HepG2 (cell line): ENCODE results near the gene SAA2. TPM values are rescaled to one million over a fixed set of nuclear protein-coding genes. Genes with fewer than 3 reads are reported as not detected.

Source experiments
- ATAC-seq: fragments of 200-7000 bp; cut with Tn5 transposase; 3 replicates; pipeline ENCODE4 v1.9.1; 2020; ENCODE audit warnings: mild to moderate bottlenecking, moderate library complexity
- BruUV-seq: library from RNA; stranded (reverse); fragments of 400-500 nt; replicated peaks from 2 replicates; lab custom pipeline; 2021; lab: Mats Ljungman, UMichigan
- CTCF ChIA-PET: fragments of 300-600 bp; formaldehyde crosslinking; extraction: SDS; loops from one replicate; lab custom pipeline; 2021; ENCODE audit warnings: low total read pairs, inconsistent platforms, low intra/inter-chr PET ratio; lab: Yijun Ruan, JAX
- POLR2A ChIA-PET: fragments of 350-600 bp; sonication (Branson Sonifier 250); formaldehyde crosslinking; loops from one replicate; lab custom pipeline; 2020; ENCODE audit warnings: antibody characterized with exemption, inconsistent platforms; lab: Yijun Ruan, JAX
- DNase-seq: peaks from one replicate; pipeline ENCODE4 v3.0.0-alpha.2; 2015; ENCODE audit warnings: low spot score
- FAIRE-seq: peaks from 3 replicates; lab custom pipeline; 2011; peaks lifted over from hg19 to GRCh38; lab: Jason Lieb, UNC
- H2AFZ ChIP-seq: one replicate; pipeline ENCODE4 v1.6.1; 2011; ENCODE audit warnings: low read length, inconsistent platforms
- H3K27ac ChIP-seq: fragments of 300-600 bp; 3 replicates; pipeline ENCODE4 v1.8.0; 2011; ENCODE audit warnings: mixed run types, mild to moderate bottlenecking, mixed read lengths, low read length, inconsistent platforms; ENCODE audit not compliant: insufficient read depth; ENCODE audit errors: extremely low read length
- H3K27me3 ChIP-seq, 2 experiments: fragments of 200-600 bp in 1 of 2; 2 replicates in 1 of 2; 3 replicates in 1 of 2; pipeline versions ENCODE4 v1.6.0 to v1.8.0; 2011; ENCODE audit warnings: low read length in 2 of 2, mild to moderate bottlenecking in 2 of 2, moderate library complexity in 2 of 2, inconsistent platforms in 1 of 2; ENCODE audit not compliant: insufficient read depth in 2 of 2, control insufficient read depth in 1 of 2
- H3K36me3 ChIP-seq, 2 experiments: fragments of 200-600 bp in 1 of 2; replicated peaks in 1 of 2; 2 replicates in 1 of 2; 3 replicates in 1 of 2; pipeline versions ENCODE4 v1.5.1 to v1.8.0; 2011; ENCODE audit warnings: low read length in 2 of 2, inconsistent platforms in 1 of 2; ENCODE audit not compliant: insufficient read depth in 2 of 2, control insufficient read depth in 1 of 2
- H3K4me1 ChIP-seq: 2 replicates; pipeline ENCODE4 v1.5.1; 2012; ENCODE audit warnings: low read length, inconsistent platforms; ENCODE audit not compliant: insufficient read depth
- H3K4me2 ChIP-seq: 2 replicates; pipeline ENCODE4 v1.6.0; 2011; ENCODE audit warnings: low read depth, low read length, inconsistent platforms
- H3K4me3 ChIP-seq, 3 experiments: fragments of 200-600 bp in 1 of 3; sonication (generic), shearing (Covaris generic) in 1 of 3; replicated peaks in 1 of 3; 2 replicates each; pipeline ENCODE4 v1.5.1; 2011 to 2016; ENCODE audit warnings: low read length in 3 of 3, inconsistent platforms in 2 of 3, low read depth in 2 of 3, mild to moderate bottlenecking in 2 of 3, control low read depth in 1 of 3, mixed read lengths in 1 of 3; ENCODE audit not compliant: insufficient read depth in 1 of 3
- H3K79me2 ChIP-seq: one replicate; pipeline ENCODE4 v1.6.1; 2011; ENCODE audit warnings: low read length, inconsistent platforms; ENCODE audit not compliant: insufficient read depth
- H3K9ac ChIP-seq: 2 replicates; pipeline ENCODE4 v1.6.0; 2011; ENCODE audit warnings: mild to moderate bottlenecking, low read depth, low read length, inconsistent platforms; ENCODE audit not compliant: insufficient read depth
- H3K9me3 ChIP-seq: 2 replicates; pipeline ENCODE4 v1.5.1; 2012; ENCODE audit warnings: mild to moderate bottlenecking, low read length
- H4K20me1 ChIP-seq: 2 replicates; pipeline ENCODE4 v1.6.0; 2011; ENCODE audit warnings: inconsistent platforms, mild to moderate bottlenecking, low read length, moderate library complexity; ENCODE audit not compliant: insufficient read depth
- ARNTL ChIP-seq: sonication (generic); formaldehyde crosslinking; IDR thresholded peaks from 2 replicates; pipeline ENCODE4 v1.4.0; 2020; ENCODE audit warnings: mild to moderate bottlenecking, missing genetic modification reagents
- EP300 ChIP-seq, 3 experiments: sonication (generic) in 1 of 3; formaldehyde crosslinking in 1 of 3; IDR thresholded peaks; 2 replicates each; pipeline versions ENCODE4 v1.5.1 to v1.6.1; 2011 to 2020; ENCODE audit warnings: low read depth in 2 of 3, low read length in 2 of 3, borderline replicate concordance in 1 of 3, improper control_type of control experiment in 1 of 3, mild to moderate bottlenecking in 1 of 3, missing genetic modification reagents in 1 of 3, moderate library complexity in 1 of 3
- KDM1A ChIP-seq: IDR thresholded peaks from 2 replicates; pipeline ENCODE4 v1.6.1; 2016; ENCODE audit warnings: missing compliant biosample characterization
- KLF9 ChIP-seq: IDR thresholded peaks from 2 replicates; pipeline ENCODE4 v1.6.1; 2016; ENCODE audit warnings: low read depth
- TGIF2 ChIP-seq: IDR thresholded peaks from 2 replicates; pipeline ENCODE4 v1.6.1; 2016; ENCODE audit warnings: control low read depth, missing compliant biosample characterization
- in situ Hi-C: cut with HindIII; loops from 2 replicates; pipeline ENCODE4 v1.10.0; 2017; ENCODE audit warnings: low pct_unique_long_range_greater_than_20kb; ENCODE audit not compliant: extremely low pct_ligation_motif_present
- intact Hi-C: fragments of 100-400 bp; cut with micrococcal nuclease; formaldehyde crosslinking; loops from one replicate; pipeline ENCODE4 v1.10.0; 2022; ENCODE audit not compliant: unreplicated experiment
- polyA plus RNA-seq, 8 experiments: library from polyadenylated mRNA; depleted of rRNA in 3 of 8; stranded (reverse) in 7 of 8; unstranded in 1 of 8; fragments of >200 nt; fragmentation: Illumina TruSeq in 4 of 8; extraction: Trizol in 4 of 8; gene quantifications; 2 replicates each; pipeline versions ENCODE4 v1.2.1 to v1.2.3, GENCODE V29; 2011 to 2016; ENCODE audit warnings: low read depth in 4 of 8, missing spikeins in 1 of 8, mixed read lengths in 1 of 8; ENCODE audit not compliant: insufficient read depth in 1 of 8
- total RNA-seq, 5 experiments: library from RNA; depleted of rRNA; stranded (reverse); fragments of >200 nt; fragmentation: Illumina TruSeq; extraction: Trizol; gene quantifications; 2 replicates each; pipeline ENCODE4 v1.2.3, GENCODE V29; 2016; ENCODE audit warnings: low read depth in 1 of 5
- TF ChIP-seq, protein P1 (sequence below): IDR thresholded peaks from 2 replicates; pipeline ENCODE4 v1.4.0; 2020; ENCODE audit warnings: mild to moderate bottlenecking, missing genetic modification reagents
- TF ChIP-seq, protein P2 (sequence below): sonication (generic); formaldehyde crosslinking; IDR thresholded peaks from 2 replicates; pipeline ENCODE4 v1.8.1; 2023; ENCODE audit warnings: missing genetic modification reagents, inconsistent platforms, borderline replicate concordance
- TF ChIP-seq, protein P3 (sequence below): IDR thresholded peaks from 2 replicates; pipeline ENCODE4 v1.6.1; 2016; ENCODE audit warnings: missing genetic modification reagents, missing compliant biosample characterization
- TF ChIP-seq, protein P4 (sequence below): sonication (generic); formaldehyde crosslinking; conservative IDR thresholded peaks from 2 replicates; pipeline ENCODE4 v1.4.0; 2020; ENCODE audit warnings: missing genetic modification reagents

The SAA2 gene
- total and polyA plus RNA-seq, 2 of the 13 experiments (the other 11 are each of a cell fraction or from before 2014, with no cell fraction given): 0.27 TPM; not detected in 1

DNA sequence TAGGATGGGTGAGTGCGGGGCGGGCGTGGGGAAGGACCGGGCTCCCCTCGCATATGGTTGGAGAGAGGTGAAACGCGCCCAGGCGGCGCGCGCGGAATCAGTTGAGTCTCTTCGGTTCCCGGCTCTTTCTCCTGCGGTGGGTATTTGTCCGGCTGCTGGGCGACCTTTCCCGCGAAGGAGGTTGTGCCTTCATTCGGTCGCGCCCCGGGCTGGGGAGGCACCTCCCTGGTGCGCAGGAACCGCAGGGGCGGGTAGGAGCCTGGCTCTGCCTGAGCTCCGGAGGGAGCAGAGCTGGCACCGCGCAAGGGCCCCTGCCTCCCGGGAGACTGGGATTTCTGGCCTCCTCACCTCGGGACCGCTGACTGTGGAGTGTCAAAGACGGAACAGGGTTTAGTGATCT is 39.4 kb downstream of the SAA2 start (continued):
- TF ChIP-seq, protein P1, sequence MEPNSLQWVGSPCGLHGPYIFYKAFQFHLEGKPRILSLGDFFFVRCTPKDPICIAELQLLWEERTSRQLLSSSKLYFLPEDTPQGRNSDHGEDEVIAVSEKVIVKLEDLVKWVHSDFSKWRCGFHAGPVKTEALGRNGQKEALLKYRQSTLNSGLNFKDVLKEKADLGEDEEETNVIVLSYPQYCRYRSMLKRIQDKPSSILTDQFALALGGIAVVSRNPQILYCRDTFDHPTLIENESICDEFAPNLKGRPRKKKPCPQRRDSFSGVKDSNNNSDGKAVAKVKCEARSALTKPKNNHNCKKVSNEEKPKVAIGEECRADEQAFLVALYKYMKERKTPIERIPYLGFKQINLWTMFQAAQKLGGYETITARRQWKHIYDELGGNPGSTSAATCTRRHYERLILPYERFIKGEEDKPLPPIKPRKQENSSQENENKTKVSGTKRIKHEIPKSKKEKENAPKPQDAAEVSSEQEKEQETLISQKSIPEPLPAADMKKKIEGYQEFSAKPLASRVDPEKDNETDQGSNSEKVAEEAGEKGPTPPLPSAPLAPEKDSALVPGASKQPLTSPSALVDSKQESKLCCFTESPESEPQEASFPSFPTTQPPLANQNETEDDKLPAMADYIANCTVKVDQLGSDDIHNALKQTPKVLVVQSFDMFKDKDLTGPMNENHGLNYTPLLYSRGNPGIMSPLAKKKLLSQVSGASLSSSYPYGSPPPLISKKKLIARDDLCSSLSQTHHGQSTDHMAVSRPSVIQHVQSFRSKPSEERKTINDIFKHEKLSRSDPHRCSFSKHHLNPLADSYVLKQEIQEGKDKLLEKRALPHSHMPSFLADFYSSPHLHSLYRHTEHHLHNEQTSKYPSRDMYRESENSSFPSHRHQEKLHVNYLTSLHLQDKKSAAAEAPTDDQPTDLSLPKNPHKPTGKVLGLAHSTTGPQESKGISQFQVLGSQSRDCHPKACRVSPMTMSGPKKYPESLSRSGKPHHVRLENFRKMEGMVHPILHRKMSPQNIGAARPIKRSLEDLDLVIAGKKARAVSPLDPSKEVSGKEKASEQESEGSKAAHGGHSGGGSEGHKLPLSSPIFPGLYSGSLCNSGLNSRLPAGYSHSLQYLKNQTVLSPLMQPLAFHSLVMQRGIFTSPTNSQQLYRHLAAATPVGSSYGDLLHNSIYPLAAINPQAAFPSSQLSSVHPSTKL (CRISPR knock-in tag): no peak
- no peak for TF ChIP-seq KLF9 (CRISPR knock-in tag)

DNA sequence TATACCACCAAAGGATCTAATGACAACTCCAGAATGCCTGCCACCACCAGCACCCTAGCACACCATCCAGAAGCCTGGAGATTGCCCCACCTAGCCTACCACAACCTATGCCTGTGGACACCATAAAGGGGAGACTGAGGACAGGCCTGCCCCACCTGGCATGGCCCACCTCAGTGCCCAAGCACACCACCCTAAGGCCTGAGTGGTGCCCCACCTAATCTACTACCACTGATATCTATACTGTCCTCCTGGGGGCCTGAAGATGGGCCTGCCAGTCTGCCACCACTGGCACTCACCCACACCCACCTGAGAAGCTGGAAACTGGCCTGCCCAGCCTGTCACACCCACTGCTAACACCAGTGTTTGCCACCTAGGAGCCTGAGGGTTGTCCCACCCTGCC is 43.7 kb downstream of the SAA2 start:
- no TSS peak for BruUV-seq
- intact Hi-C loops: no loop called here
- no peak for FAIRE-seq
- TF ChIP-seq TGIF2 (no peak), ARNTL (CRISPR knock-in tag) (no peak), EP300 (IDR thresholded peaks at IDR 0.05; ENCODE audit: low read depth in 2 of 2, low read length in 2 of 2) (no peak), EP300 (CRISPR knock-in tag; IDR thresholded peaks at IDR 0.05; ENCODE audit: borderline replicate concordance) (no peak), KDM1A (CRISPR knock-in tag) (no peak)
- TF ChIP-seq, protein P2, sequence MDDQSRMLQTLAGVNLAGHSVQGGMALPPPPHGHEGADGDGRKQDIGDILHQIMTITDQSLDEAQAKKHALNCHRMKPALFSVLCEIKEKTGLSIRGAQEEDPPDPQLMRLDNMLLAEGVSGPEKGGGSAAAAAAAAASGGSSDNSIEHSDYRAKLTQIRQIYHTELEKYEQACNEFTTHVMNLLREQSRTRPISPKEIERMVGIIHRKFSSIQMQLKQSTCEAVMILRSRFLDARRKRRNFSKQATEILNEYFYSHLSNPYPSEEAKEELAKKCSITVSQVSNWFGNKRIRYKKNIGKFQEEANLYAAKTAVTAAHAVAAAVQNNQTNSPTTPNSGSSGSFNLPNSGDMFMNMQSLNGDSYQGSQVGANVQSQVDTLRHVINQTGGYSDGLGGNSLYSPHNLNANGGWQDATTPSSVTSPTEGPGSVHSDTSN (CRISPR knock-in tag): no peak
- TF ChIP-seq, protein P3, sequence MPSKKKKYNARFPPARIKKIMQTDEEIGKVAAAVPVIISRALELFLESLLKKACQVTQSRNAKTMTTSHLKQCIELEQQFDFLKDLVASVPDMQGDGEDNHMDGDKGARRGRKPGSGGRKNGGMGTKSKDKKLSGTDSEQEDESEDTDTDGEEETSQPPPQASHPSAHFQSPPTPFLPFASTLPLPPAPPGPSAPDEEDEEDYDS: no peak
- TF ChIP-seq, protein P1 (CRISPR knock-in tag): no peak
- TF ChIP-seq, protein P4, sequence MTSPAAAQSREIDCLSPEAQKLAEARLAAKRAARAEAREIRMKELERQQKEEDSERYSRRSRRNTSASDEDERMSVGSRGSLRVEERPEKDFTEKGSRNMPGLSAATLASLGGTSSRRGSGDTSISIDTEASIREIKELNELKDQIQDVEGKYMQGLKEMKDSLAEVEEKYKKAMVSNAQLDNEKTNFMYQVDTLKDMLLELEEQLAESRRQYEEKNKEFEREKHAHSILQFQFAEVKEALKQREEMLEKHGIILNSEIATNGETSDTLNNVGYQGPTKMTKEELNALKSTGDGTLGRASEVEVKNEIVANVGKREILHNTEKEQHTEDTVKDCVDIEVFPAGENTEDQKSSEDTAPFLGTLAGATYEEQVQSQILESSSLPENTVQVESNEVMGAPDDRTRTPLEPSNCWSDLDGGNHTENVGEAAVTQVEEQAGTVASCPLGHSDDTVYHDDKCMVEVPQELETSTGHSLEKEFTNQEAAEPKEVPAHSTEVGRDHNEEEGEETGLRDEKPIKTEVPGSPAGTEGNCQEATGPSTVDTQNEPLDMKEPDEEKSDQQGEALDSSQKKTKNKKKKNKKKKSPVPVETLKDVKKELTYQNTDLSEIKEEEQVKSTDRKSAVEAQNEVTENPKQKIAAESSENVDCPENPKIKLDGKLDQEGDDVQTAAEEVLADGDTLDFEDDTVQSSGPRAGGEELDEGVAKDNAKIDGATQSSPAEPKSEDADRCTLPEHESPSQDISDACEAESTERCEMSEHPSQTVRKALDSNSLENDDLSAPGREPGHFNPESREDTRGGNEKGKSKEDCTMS (CRISPR knock-in tag): no peak

More for the DNA sequence above, 43.7 kb downstream of the SAA2 start:
- Histone ChIP-seq H4K20me1 (no peaks in the 10 kb centered on the region), H3K4me2 (no peak overlapping the region), H3K4me1 (0 out of 2 replicates have a peak, but pooled peaks cover 8% of the 10 kb centered on the region), H3K36me3 (no peaks in the 10 kb centered on the region), H3K4me3 (no peak overlapping the region), H3K79me2 (no peaks in the 10 kb centered on the region), H2AFZ (no peak overlapping the region), H3K9ac (no peak overlapping the region), H3K27me3 (peaks cover 0 to 4% of the 10 kb centered on the region in 2 experiments; a peak in 1 of 5 replicates), H3K27ac (no peak overlapping the region), H3K9me3 (no peaks in the 10 kb centered on the region)
- ATAC-seq: no peak
- DNase-seq: no peak
- ChIA-PET POLR2A (no interaction called here), CTCF (interaction anchor here (3.2 kb wide), 1 partner anchor 90 kb away, joined by 28 read pairs; no protein-coding TSS in a partner anchor)
- in situ Hi-C loops: loop anchor here (5.0 kb wide), 1 partner anchor 87 kb away; no protein-coding TSS in a partner anchor
